NCI-H446 (cell line): Measurements from ENCODE around the gene NTRK2.

Experiments used
- DNase-seq, 2 experiments: peaks; one replicate each; lab custom pipeline; 2025; lab: John Stamatoyannopoulos, UW

The NTRK2 gene

DNA sequence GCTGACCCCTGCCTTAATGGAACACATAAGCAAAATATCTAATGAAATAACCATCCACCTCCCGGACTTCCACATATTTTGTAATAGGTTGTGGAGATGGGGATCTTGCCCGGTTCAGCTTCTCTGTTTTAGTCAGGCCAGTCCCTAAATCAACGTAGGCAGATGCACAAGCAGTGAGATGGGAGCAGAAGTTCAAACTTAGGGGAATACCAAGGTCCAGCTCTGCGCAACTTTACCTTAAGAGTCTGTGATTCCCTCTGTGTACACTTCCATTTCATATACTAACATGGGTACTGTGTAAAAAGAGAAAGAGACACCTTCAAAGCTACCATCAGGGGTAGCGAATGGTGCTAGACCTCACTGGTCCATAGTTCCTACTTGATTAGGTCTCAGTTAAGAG lies 110.9 kb downstream of the NTRK2 start:
- no peak for DNase-seq

DNA sequence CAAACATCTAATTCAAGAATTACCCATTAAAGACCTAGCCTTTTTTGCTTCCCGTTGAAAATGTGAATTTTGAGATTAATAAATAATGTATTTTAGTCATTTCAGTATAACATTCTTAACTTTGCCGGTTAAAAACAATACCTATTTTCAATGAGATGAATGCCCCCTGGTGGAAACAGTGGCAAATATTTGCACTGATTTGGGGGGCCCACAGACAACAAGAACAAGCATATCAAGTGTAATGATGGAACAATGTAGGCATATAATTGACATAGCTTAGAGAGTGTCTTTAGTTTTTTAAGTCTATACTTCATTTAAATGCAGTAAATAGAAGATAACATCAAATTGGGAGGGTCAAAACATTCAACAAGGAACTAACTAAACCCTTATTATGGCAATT lies 111.9 kb downstream of the NTRK2 start:
- DNase-seq: no peak

DNA sequence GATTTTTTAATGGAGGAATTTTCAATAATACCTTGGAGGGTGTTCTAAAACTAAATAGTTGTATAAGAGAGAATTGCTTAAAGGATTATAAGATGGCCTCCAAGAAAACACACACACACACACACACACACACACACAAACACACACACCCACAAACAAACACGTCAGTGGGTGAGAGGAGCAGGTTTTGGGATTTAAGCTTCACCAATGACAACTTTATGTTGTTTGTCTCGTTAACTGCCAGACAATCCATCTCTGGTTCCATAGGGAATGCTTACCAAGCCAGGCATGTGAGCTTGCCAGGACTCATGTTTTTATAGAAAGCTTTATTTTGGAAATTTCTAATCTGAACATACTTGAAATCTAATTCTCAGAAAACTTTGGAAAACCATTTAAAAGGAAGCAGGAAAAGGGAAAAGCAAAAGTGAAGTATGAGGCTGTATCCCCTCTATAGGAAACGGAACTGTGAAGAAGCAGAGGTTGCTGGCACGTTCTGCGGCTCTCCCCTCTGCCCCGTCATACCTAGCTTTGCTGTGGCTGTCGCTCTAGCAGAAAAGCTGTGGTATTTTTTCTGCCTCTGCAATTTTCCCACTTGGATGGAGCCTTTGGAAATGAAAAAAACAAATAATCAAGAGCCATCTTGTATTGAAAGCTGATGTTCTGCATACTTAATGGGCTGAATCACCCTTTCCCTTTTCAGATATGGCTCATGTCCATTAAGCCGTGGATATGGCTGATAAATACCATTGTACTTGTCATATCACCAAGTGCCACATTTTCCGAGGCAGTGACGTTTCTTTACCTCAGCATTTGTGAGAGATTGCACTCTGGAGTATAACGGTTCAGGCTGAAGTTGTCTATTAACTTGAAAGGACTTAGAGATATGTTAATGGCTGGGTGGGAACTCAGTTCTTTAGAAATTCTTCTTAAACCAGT lies 112.7 kb downstream of the NTRK2 start:
- DNase-seq: no peak

GRCh38 chr9:84785792-84786547 lies 116.4 kb downstream of the NTRK2 start:
- no peak for DNase-seq

- DNase-seq: no peak
Observed at GRCh38 chr9:84788803-84789462, 119.4 kb downstream of the NTRK2 start.

DNA sequence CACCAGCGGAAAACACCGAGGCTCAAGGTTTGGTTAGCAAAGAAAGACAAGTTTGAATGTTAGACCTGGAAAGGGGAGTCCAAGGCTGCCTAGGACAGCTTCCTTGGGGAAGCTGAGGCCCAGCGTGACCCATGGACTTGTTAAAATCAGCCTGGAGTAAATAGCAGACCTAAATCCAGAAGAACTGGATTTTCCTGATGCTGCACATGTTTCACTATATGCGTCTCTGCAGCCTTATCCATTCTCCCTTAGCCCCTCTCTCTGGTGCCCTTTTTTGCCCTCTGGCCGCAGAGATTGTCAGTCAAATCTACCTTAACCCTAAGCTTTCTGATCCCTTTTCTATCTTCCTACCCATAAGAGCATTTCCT lies 119.9 kb downstream of the NTRK2 start:
- no peak for DNase-seq

- DNase-seq: no peak
Observed at GRCh38 chr9:84791643-84792042, 122.1 kb downstream of the NTRK2 start.

DNA sequence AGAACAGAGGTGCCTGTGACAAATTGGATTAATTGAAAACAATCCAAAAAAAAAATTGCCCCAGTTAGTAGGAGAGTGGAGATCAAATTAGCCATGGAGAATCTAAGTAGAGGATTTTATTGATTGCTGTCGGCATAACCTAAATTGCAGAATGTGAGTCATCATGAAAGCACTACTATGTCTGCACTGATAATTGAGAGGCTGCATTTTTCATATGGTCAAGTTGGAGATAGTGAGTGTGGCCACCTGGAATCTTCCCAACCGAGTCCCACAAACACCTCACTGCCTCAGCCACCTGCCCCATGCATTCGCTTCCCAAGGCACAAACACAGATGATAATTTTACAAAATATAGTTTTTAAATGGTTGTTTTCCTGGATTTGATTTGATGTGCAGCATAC lies 123.7 kb downstream of the NTRK2 start:
- no peak for DNase-seq

GRCh38 chr9:84794981-84795637 lies 125.6 kb downstream of the NTRK2 start:
- no peak for DNase-seq

DNA sequence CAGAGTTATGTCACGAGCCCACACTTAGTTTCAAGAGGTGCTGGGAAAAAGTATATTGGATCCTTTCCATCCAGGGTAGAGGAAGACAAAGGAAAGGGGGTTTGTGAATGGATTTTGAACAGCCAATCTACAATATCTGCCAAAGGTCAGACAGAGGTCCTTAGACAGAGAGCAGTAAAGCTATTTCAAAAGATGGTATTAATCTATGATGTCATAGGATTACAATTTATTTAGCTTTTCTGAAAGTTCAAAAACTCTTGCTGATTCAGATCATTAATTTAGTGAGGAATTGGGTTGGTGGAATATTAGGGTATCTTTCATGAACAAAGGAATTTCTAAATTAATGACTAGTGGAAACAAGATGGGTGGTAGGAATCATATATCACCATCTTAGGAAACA lies 126.9 kb downstream of the NTRK2 start:
- no peak for DNase-seq

DNA sequence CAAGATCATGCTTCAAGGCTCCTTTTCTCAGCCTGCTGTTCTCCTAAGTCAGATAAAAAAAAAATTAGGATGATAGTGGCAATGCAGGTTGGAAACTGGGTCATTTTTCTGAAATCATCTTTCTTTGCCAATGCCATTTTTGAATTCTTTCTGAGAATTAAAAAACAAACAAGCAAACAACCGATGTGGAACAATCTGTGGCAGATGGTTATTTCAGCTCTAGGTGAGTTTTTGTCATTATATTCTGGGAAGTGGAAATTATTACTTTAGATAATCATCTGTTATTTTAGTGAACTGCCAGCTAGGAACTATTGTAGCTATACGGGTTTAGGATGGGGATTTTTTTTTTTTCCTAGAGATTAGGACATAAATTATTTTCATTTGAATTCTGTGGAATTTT lies 129.7 kb downstream of the NTRK2 start:
- DNase-seq: no peak

DNA sequence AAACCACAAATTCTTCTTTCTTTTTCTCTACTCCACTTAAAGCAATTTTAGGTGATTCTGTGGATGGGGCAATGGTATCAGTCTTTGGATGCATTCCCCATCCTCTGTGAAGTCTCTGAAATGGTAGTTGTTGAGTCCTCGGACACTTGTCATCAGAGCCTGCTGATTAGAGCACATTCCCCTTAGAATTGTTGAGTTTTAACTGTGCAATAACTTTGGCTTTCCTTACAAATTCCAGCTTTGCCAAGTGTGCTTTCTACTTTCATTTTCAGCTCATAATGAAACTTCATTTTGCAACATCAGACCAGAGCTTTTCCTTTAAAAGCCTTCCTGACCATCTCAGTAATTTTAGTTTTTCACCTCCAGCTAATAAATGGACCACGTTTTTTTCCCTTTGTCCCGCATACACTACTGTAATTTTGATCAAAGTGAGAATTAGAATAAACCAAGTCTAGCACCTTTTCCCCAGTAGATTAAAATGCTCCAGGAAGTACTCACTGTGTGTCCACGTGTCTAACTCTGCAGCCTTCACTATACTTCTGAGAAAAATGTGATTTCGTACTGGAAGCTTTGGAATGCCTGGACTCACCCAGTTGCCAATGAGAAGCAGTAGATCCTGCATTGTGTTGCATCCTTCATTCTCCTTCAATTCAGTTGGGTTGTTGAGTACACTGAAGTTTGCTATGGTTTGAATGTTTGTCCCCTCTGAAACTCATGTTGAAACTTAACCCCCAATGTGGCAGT lies 135.6 kb downstream of the NTRK2 start:
- no peak for DNase-seq

DNA sequence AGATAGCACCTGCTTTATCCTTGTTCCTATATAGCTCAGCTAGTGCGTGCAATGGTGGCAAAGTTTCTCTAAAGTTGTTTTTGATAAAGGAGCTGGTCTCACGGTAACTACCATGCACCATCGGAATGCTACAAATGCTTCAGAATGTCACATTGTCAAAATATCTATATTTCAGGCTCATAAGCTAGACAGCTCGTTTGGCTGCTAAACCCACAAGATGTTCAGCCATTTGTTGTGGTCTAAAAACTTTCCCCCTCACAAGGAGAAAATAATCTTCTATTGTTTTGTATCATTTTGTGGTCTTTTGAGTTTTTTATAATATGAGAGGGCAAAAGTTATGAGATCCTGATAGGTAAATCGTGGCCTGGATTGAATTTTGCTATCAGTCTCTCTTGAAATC lies 137.9 kb downstream of the NTRK2 start:
- no peak for DNase-seq

GRCh38 chr9:84807870-84808390 lies 138.4 kb downstream of the NTRK2 start:
- no peak for DNase-seq

DNA sequence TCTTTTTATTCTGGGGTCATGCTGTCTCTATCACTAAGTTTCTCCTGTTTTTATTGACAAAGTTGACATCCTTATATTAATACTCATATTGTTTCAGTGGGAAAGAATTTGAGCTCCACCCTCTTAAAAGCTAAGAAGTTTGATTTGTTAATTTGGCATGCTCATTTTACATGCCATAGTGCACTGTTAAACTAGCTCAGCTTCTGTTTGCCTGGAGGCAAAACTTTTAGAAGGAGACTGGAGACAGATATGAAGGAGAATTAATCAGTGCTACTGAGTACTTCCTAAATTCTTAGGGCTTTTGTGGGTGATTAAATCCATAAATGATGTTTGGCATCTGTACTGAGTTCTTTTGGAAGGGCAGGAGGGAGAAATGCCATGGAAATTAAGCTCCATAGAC lies 138.9 kb downstream of the NTRK2 start:
- no peak for DNase-seq

DNA sequence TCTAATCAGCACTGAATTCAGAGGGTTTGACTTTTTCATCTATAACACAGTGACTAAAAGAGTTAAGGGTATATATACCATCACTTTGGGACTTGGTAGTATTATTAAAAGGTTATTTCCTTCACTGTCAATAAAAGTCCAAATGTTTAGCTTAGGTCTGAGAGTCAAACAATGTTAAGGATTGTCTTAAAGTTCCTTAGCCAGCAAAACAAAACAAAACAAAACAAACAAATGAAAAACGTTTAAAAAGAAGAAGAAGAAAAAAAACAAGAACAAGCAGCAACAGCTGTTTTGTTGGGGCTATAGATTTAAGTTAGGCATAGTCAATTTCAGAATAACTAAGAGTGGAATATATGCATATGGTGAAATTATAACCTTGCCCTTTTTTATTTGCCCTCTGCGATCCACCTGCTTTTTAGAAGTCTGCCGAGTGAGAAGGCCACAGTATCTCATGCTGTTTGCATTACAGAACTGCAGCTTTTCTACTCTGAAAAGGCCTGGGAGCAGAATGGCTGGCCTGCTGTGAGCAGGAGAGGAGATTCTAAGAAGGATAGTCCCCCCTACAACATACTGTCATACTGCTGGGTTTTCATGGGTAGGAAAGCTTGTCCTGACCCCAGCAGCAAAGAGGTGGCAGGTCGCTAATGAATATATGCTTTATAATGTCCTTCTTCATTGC lies 141.7 kb downstream of the NTRK2 start:
- DNase-seq: no peak

GRCh38 chr9:84811751-84812074 lies 142.2 kb downstream of the NTRK2 start:
- no peak for DNase-seq

DNA sequence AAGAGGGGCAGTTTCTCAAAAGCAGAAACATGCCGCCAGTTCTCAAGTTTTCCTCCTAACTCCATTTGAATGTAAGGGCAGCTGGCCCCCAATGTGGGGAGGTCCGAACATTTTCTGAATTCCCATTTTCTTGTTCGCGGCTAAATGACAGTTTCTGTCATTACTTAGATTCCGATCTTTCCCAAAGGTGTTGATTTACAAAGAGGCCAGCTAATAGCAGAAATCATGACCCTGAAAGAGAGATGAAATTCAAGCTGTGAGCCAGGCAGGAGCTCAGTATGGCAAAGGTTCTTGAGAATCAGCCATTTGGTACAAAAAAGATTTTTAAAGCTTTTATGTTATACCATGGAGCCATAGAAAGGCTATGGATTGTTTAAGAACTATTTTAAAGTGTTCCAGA lies 142.8 kb downstream of the NTRK2 start:
- DNase-seq: no peak

DNA sequence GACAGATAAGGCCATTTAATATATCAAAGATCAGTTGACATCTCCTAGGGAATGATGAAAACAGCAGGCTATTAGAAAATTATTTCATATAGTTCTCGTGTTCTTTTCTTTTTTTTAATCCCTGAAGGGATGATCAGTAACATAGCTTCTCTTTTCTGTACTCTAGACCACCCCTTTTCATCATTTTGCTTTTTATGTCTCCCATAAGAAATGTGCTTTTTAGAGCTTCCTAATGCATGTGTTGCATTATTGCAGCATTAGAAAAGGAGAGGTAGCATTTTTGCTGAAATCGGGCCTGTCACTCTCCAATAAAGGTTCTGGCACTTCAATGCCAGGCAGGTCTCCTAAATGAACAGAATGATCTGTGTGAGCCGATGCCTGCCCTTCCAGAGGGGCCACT lies 143.3 kb downstream of the NTRK2 start:
- no peak for DNase-seq

- DNase-seq: no peak
Observed at GRCh38 chr9:84815554-84815953, 146.0 kb downstream of the NTRK2 start.

GRCh38 chr9:84817038-84817437 lies 147.5 kb downstream of the NTRK2 start:
- DNase-seq: no peak
